NCI-H1417 (cell line): ENCODE measurements around the gene KRTAP20-1.

ENCODE experiments used
- DNase-seq, 3 experiments: peaks; one replicate each; lab custom pipeline; 2025; lab: John Stamatoyannopoulos, UW

The KRTAP20-1 gene

DNA sequence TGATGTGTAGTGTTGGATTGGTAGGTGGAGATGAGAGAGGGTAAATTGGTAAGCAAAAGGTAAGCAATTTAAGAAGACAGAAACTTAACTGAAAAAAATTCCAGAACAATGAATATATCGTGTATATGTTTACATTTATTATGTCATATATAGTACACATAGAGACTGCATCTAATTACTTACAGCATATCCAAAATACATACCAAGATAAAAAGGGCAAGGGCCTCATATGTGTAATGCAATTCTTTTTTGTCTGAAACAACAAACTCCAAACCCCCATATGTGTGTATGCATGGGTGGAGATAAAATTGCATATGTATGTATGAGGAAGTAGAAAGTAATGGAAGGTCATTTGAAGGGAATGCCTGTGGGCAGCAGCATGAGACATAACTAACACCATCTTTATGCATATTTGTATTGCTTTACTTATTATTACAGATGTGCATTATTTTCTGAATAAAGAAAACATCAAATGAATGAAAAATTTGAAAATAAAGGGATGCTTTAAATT is 30.7 kb downstream of the KRTAP20-1 start:
- DNase-seq, result no peak

DNA sequence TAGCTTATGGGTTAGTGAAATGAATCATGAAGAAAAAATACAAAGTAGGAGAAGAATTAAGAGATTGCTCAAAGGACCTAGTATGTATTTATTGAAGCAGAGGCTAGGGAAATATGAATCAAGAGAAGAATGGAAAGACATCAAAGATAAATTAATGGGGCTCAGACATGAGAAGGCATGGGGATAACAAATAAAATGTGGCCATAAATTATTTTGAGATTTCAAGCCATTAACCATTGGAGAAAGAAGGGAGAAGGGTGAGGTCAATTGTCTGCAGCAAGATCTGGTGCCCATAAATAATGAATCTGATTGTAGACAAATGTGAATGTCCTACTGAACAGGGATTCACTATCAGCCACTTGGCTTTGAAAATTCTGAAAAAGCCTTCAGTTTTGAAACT is 36.7 kb downstream of the KRTAP20-1 start:
- peak in 1 of 3 experiments; percentile 17 for DNase-seq
